Measurements from ENCODE around the gene TRRAP.
A peak's percentile ranks its signal among the peaks of the same experiment; 100 is the strongest.

DNA sequence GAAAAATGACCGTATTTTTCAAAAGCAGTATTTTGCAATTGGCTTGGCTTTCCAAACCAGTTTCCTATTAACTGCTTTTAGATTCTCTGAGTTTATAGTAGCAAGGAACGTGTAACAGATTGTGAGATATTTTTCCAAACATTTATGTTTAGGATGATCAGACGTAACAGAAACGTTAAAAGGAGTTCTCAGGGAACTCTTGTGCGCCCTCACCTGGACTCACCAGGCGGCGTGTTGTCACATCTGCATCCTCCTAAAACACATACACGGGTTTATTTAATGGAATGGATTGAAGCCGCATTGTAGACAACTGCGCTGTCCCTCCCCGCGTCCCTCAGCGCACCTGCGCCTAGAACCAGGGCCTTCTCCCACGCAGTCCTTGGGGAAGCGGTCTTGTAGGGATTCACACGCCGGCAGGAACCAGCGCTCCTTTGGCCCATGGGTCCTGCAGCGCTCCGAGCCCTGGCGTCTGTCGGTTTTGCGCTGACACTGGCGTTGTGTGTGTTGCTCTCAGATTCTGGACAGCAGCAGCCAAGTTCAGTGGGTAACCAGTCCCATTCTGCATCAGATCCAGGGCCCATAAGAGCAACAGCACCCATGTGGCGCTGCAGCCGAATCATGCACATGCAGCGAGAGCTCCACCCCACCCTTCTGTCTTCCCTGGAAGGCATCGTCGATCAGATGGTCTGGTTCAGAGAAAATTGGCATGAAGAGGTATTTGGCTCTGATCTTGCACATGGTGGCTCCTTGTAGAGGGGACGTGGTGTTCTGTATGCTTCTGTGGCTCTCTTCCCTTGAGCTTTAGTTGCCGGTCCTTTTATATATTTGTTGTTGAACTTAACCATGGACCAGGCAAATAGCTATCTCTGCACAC lies 114.9 kb downstream of the TRRAP start:
- TF ChIP-seq, protein P1, sequence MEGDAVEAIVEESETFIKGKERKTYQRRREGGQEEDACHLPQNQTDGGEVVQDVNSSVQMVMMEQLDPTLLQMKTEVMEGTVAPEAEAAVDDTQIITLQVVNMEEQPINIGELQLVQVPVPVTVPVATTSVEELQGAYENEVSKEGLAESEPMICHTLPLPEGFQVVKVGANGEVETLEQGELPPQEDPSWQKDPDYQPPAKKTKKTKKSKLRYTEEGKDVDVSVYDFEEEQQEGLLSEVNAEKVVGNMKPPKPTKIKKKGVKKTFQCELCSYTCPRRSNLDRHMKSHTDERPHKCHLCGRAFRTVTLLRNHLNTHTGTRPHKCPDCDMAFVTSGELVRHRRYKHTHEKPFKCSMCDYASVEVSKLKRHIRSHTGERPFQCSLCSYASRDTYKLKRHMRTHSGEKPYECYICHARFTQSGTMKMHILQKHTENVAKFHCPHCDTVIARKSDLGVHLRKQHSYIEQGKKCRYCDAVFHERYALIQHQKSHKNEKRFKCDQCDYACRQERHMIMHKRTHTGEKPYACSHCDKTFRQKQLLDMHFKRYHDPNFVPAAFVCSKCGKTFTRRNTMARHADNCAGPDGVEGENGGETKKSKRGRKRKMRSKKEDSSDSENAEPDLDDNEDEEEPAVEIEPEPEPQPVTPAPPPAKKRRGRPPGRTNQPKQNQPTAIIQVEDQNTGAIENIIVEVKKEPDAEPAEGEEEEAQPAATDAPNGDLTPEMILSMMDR (IDR thresholded peaks at IDR 0.05): peak; percentile 50; the same call in 1 of the 2 replicates
- no peak for TF ChIP-seq ZFX (IDR thresholded peaks at IDR 0.05; ENCODE audit: borderline replicate concordance)
